KMS-11 (cell line): ENCODE data around the gene SELENOW.
"Not testable (repeated sequence)": the region's sequence is repeated elsewhere in the genome, so short reads cannot be mapped to it uniquely, and the experiment has no call there.

Source experiments
- H2AFZ ChIP-seq: fragments of 200-600 bp; sonication (generic); 2 replicates; pipeline ENCODE4 v1.6.1; 2016; ENCODE audit warnings: antibody characterized with exemption, mixed run types, low read depth
- H3K27ac ChIP-seq: fragments of 200-600 bp; sonication (generic); 2 replicates; pipeline ENCODE4 v1.6.1; 2016; ENCODE audit warnings: mild to moderate bottlenecking, mixed run types
- H3K27me3 ChIP-seq: fragments of 200-600 bp; sonication (generic); 2 replicates; pipeline ENCODE4 v1.6.1; 2017; ENCODE audit warnings: mild to moderate bottlenecking, low read depth, mixed run types, moderate library complexity; ENCODE audit not compliant: insufficient read depth
- H3K36me3 ChIP-seq: fragments of 200-600 bp; sonication (generic); 2 replicates; pipeline ENCODE4 v1.6.1; 2017; ENCODE audit warnings: mild to moderate bottlenecking, mixed run types; ENCODE audit not compliant: insufficient read depth
- H3K4me1 ChIP-seq: fragments of 200-600 bp; sonication (generic); 2 replicates; pipeline ENCODE4 v1.6.1; 2016; ENCODE audit warnings: mild to moderate bottlenecking, low read depth, mixed run types; ENCODE audit not compliant: poor library complexity, severe bottlenecking
- H3K4me2 ChIP-seq: fragments of 200-600 bp; sonication (generic); 2 replicates; pipeline ENCODE4 v1.7.0; 2016; ENCODE audit warnings: mild to moderate bottlenecking, mixed run types
- H3K4me3 ChIP-seq: fragments of 200-600 bp; sonication (generic); IDR thresholded peaks from 2 replicates; pipeline ENCODE4 v1.6.1; 2017; ENCODE audit warnings: low read depth, low read length, mixed read lengths; ENCODE audit not compliant: insufficient read depth
- H3K79me2 ChIP-seq: fragments of 200-600 bp; sonication (generic); 2 replicates; pipeline ENCODE4 v1.6.1; 2016; ENCODE audit warnings: low read depth, mixed run types; ENCODE audit not compliant: insufficient read depth
- H3K9ac ChIP-seq: fragments of 200-600 bp; sonication (generic); 2 replicates; pipeline ENCODE4 v1.6.1; 2016; ENCODE audit warnings: mild to moderate bottlenecking, mixed run types
- H4K20me1 ChIP-seq: fragments of 200-600 bp; sonication (generic); 2 replicates; pipeline ENCODE4 v1.6.1; 2016; ENCODE audit warnings: mild to moderate bottlenecking, mixed run types; ENCODE audit not compliant: insufficient read depth
- CTCF ChIP-seq: fragments of 200-600 bp; sonication (generic); conservative IDR thresholded peaks from 2 replicates; pipeline ENCODE4 v1.6.1; 2017; ENCODE audit warnings: low read depth, mild to moderate bottlenecking, antibody characterized with exemption, low read length, moderate library complexity, mixed read lengths

The SELENOW gene

DNA sequence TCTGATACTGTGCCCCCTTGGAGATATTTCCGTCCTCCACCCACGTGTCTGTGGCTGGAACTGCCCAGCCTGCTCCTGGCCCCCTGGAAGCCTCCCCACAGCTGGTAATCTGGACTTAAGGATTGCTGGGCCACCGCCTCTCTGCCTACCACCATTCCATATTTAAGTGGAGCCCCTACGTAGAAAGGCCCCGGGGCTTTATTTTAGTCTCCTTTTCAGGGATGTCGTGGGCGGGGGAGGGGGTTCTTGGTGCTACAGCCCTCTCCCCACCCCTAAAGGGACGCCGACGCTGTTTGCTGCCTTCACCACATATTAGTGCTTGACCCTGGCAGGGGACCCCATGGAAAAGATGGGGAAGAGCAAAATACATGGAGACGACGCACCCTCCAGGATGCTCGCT is 35.9 kb upstream of the SELENOW start:
- peaks cover 19% of the 10 kb centered on the region for H3K79me2 ChIP-seq
- no peak overlapping the region for H3K27ac ChIP-seq
- H3K36me3 ChIP-seq = no peaks in the 10 kb centered on the region
- TF ChIP-seq CTCF = no peak
- H4K20me1 ChIP-seq = no peaks in the 10 kb centered on the region
- H3K9ac ChIP-seq = no peak overlapping the region
- no peak overlapping the region for H3K4me2 ChIP-seq
- peaks cover 25% of the 10 kb centered on the region for H3K4me1 ChIP-seq
- peak overlapping the region; percentile 88; the same call in 1 of the 2 replicates for H2AFZ ChIP-seq
- no peak overlapping the region for H3K4me3 ChIP-seq
- peaks cover 11% of the 10 kb centered on the region; the same call in 1 of the 2 replicates for H3K27me3 ChIP-seq

GRCh38 chr19:47745010-47745901 is 33.2 kb upstream of the SELENOW start, which contains the start of gene NOP53:
NOP53 (plus strand) TSS chr19:47745546; CDS start chr19:47745560, 14 bp downstream.
- Histone ChIP-seq H3K27ac (peak within 1 kb of the TSS; percentile 97), H4K20me1 (no peaks in the 10 kb centered on the region), H3K79me2 (peaks cover 38% of the 10 kb centered on the region), H3K4me2 (peak within 1 kb of the TSS; percentile 98), H2AFZ (peak within 1 kb of the TSS; percentile 92), H3K4me1 (peaks cover 25% of the 10 kb centered on the region), H3K36me3 (peaks cover 9% of the 10 kb centered on the region; the same call in 1 of the 2 replicates), H3K27me3 (no peaks in the 10 kb centered on the region; the same call in 1 of the 2 replicates), H3K9ac (peak within 1 kb of the TSS; percentile 99), H3K4me3 (no peak within 1 kb of the TSS)
- TF ChIP-seq CTCF = no peak

GRCh38 chr19:47746129-47746528 is 32.4 kb upstream of the SELENOW start:
- H3K4me2 ChIP-seq = peak overlapping the region; percentile 98
- H3K4me3 ChIP-seq, H2AFZ ChIP-seq, H3K27me3 ChIP-seq, H4K20me1 ChIP-seq, H3K36me3 ChIP-seq: not testable (repeated sequence)
- H3K9ac ChIP-seq = peak overlapping the region; percentile 99
- peaks cover 38% of the 10 kb centered on the region for H3K79me2 ChIP-seq
- H3K4me1 ChIP-seq = peaks cover 25% of the 10 kb centered on the region
- peak overlapping the region; percentile 97; the same call in 1 of the 2 replicates for H3K27ac ChIP-seq

- H3K4me1 ChIP-seq = peaks cover 20% of the 10 kb centered on the region
- no peaks in the 10 kb centered on the region for H3K27me3 ChIP-seq
- no peak overlapping the region for H3K4me2 ChIP-seq
- H4K20me1 ChIP-seq = no peaks in the 10 kb centered on the region
- no peak overlapping the region for H3K9ac ChIP-seq
- no peak for TF ChIP-seq CTCF
- H2AFZ ChIP-seq = no peak overlapping the region
- H3K79me2 ChIP-seq = peaks cover 38% of the 10 kb centered on the region
- H3K36me3 ChIP-seq = peaks cover 16% of the 10 kb centered on the region; the same call in 1 of the 2 replicates
- H3K4me3 ChIP-seq = no peak overlapping the region
- H3K27ac ChIP-seq = no peak overlapping the region
Observed at GRCh38 chr19:47749326-47749725, 29.2 kb upstream of the SELENOW start.

GRCh38 chr19:47750752-47751151 is 27.8 kb upstream of the SELENOW start:
- no peak overlapping the region for H3K4me2 ChIP-seq
- H2AFZ ChIP-seq = no peak overlapping the region
- peaks cover 16% of the 10 kb centered on the region; the same call in 1 of the 2 replicates for H3K36me3 ChIP-seq
- no peak overlapping the region for H3K27ac ChIP-seq
- peaks cover 14% of the 10 kb centered on the region for H3K4me1 ChIP-seq
- peaks cover 38% of the 10 kb centered on the region for H3K79me2 ChIP-seq
- TF ChIP-seq CTCF = no peak
- H4K20me1 ChIP-seq = no peaks in the 10 kb centered on the region
- no peak overlapping the region for H3K9ac ChIP-seq
- no peak overlapping the region for H3K4me3 ChIP-seq
- no peaks in the 10 kb centered on the region for H3K27me3 ChIP-seq
